ENCODE data around the gene TEX9.
"Not testable (repeated sequence)": the region's sequence is repeated elsewhere in the genome, so short reads cannot be mapped to it uniquely, and the experiment has no call there.

The TEX9 gene

DNA sequence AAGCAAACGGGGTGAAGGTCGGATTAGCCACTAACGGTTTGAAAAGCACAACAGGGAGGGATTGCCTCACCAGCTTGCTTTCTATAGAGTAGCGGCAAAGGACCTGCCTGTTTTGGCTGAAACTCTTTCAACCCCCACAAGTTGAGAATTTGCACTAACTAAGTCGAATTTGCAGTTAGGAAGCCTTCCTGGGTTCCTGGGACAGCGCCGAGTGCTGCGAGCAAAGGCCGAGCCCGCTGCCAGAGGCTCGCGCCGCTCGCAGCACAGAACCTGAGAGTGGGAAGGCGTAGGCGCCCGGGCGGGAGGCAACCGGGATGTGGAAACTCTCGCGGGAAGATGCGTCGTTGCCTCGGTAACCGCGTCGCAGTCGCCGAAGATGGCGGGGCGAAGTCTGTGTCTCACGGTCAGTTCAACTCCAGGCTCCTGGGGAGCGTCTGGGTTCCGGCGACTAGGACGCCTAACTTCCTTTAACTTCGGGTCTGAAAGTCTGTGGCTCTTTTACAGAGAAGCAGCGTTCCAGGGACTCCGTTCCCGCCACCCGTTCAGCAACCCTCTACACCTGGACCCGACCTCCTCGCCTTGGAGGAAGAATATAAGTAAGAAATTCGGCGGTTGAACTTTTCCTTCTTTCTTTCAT, at the start of gene TEX9:
Gene TEX9 (plus strand): TSS at position 352 of the 637 bp plus-strand sequence. CDS start 25 bp downstream, at position 377.
- peak; percentile 12 for DNase-seq (ENCODE audit: low read depth)

DNA sequence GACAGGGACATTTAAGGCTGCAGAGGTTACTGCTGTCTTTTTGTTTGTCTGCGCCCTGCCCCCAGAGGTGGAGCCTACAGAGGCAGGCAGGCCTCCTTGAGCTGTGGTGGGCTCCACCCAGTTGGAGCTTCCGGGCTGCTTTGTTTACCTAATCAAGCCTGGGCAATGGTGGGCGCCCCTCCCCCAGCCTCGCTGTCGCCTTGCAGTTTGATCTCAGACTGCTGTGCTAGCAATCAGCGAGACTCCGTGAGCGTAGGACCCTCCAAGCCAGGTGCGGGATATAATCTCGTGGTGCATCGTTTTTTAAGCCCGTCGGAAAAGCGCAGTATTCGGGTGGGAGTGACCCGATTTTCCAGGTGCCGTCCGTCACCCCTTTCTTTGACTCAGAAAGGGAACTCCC, 48.7 kb upstream of the TEX9 start:
- DNase-seq (ENCODE audit: low read depth): not testable (repeated sequence)

DNA sequence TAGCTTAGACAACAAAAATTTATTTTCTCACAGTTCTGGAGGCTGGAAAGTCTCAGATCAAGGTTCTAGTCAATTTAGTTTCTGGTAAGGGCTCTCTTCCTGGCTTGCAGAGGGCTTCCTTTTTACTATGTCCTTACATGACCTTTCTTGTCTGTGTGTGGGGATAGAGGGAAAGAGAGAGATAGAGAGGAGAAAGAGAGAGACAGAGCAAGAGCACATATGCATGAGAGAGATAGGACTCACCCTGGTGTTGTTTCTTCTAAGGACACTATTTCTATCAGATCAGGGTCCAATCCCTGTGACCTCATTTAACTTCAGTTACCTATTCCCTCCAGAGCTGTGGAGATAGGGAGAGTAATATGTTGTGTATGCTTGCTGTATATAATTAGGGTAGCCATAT, 44.9 kb upstream of the TEX9 start:
- no peak for DNase-seq (ENCODE audit: low read depth)

DNA sequence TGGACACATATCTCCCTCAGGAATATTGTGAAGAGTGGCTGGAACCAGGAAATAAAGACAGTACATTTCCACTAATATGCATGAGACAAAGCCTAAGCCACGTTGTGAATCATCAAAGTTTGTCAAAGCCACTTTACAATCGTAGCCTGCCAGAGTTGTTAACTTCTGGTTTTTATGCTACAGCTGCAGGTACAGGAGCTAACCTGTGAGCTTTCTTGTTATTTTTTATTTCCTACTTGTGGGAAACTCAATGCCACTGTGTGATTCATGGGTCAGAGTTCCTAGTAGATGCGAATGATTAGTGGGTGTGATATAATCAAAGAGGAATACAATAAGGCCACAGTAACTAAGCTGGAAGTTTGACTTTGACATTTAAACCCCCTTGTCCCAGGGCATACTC, 44.4 kb upstream of the TEX9 start:
- DNase-seq (ENCODE audit: low read depth): no peak

DNA sequence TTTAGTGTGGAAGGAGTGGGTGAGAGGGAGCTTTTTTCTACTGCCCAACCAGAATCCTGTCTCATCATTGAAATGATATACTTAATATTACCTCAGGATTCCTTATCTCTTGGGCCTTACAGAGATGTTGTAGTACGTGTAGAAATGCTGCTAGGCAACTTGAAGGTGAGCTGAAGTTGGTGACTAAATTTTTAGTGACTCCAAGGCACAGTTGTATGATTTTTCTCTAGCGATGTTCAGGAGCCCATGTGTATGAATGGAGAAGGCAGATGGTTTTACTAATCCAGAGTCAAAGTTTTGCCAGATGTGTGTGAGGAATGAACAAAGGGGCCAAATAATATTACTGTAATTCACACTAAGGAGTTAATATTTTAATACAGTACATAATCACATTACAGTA, 42.8 kb upstream of the TEX9 start:
- DNase-seq (ENCODE audit: low read depth): no peak

DNA sequence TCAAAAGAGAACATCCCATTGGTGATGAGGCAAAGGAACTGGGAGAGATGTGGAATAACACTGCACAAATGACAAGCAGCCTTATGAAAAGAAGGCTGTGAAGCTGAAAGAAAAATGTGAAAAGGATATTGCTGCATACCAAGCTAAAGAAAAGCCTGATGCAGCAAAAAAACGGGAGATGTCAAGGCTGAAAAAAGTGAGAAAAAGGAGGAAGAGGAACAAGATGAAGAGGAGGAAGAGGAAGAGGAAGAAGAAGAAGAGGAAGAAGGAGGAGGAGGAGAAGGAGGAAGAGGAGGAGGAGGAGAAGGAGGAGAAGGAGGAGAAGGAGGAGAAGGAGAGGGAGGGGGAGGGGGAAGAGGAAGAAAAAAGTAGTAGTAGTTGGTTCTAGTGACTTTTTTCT, 41.8 kb upstream of the TEX9 start:
- DNase-seq (ENCODE audit: low read depth): no peak

DNA sequence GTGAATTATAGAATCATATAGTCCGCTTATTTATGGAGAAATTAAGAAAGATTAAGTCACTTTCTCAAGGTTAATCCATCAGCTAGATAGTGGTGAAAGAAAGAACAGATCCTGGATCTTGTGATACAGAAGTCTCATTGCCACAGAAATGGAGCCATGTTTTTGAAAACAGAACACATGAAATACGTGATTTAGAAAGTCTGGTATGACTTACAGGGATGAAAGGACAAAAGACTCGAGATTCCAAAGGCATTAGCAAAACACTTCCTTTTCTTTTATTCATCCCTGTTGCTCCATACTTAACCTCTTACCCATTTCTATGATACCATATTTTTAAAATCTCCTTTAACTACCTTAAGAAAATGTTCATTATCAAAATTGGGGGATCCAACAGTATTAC, 40.0 kb upstream of the TEX9 start:
- no peak for DNase-seq (ENCODE audit: low read depth)

DNA sequence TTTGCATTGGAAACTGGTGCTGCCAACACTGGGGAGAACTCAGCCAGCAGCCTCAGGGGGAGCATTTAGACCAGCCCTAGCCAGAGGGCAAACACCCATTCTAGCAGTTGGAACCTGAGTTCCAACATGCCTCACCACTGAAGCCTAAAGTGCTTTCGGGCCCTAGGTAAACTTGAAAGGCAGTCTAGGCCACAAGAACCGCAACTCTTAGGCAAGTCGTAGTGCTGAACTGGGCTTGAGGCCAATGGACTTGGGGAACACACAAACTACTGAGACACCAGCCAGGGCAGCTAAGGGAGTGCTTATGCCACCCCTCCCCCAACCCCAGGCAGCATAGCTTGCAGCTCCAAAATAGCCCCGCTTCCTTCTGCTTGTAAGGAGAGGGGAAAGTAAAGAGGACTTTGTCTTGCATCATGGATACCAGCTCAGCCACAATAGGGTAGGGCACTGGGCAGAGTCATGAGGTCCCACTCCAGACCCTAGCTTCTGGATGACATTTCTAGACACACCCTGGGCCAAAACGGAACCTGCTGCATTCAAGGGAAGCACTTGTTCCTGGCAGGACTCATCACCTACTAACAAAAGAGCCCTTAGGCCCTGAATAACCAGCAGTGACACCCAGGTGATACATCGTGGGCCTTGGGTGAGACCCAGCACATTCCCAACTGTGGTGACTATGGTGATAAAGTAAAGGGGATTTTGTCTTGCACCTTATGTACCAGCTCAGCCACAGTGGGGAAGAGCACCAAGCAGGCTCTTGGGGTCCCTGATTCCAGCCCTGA, 37.3 kb upstream of the TEX9 start:
- no peak for DNase-seq (ENCODE audit: low read depth)

DNA sequence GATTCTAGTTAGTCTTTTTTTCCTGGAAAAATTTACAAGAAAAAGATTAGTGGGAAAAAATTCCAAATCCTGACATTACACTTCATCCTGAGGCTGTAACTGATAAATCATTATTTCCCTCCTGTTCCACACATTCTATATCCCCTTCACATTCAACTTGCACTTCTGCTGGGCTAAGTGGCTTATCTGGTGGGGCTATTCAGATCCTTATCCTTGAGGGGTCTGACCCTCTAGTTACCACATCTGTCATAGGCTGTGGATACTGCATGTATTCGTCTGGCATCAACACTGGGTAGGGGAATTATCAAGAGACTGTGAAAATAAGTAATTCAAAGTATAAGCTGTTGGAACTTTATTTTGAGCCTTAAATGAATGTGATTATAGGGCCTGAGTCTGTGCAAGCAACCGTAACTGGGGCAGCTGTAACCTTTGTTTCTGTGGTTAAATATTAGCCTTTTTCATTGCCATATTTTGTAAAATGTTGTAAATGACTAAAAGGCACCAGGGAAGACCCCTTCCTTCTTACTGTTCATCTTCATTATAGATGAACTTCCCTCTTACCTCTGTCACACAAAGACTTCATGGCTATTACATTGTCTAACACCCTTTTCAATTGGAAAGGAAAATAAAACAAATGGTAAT, 28.0 kb upstream of the TEX9 start:
- no peak for DNase-seq (ENCODE audit: low read depth)

DNA sequence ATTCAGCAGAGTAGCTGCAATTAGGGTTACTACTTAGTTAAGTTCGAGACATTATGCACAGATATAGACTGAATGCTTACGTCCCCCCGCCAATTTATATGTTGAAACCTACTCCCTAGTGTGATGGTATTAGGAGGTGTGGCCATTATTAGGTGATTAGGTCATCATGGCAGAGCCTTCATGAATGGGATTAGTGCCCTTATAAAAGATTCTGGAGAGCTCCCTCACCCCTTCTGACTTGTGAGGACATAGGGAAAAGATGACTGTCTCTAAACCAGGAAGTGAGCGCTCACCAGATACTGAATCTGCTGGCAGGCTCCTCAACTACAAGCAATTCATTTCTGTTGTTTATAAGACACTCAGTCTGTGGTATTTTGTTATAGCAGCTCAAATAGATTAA, 25.6 kb upstream of the TEX9 start:
- DNase-seq (ENCODE audit: low read depth): no peak

DNA sequence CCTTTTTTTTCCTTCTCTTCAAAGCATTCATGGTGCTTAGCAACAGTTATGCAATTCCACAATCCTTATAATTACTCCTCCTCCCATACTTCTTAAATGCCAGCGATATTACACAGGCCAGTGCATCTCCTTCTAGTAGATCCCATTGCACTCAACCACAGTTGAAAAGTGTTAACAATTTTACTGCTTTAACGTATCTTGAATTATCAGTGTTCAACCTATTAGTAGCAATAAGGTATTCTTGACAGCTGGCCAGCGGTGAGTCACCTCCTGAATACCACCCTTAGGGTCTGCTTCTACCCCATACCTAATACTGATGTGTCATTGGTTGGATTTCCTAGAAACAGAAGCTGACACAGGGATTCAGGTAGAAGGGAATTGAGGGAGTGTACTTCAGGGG, 24.0 kb upstream of the TEX9 start:
- DNase-seq (ENCODE audit: low read depth): no peak

DNA sequence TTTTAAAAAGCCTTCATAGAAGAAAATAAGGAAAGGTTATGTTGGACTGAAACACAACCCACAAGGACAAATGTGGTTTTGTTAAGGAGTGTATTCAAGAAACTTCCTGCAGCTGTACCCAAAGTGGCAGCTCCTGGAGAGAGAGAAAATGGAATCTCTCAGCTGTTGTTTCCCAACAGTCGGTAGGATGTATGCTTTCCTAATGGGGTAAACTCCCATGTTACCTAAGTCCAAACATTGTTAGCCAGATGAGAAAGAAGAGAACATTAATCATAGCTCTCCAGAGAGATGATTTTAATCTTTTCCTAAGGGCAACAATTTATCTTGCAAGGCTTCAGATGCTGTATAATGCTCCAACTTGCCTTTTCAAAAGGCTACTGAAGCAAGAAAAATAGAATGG, 22.6 kb upstream of the TEX9 start:
- no peak for DNase-seq (ENCODE audit: low read depth)

DNA sequence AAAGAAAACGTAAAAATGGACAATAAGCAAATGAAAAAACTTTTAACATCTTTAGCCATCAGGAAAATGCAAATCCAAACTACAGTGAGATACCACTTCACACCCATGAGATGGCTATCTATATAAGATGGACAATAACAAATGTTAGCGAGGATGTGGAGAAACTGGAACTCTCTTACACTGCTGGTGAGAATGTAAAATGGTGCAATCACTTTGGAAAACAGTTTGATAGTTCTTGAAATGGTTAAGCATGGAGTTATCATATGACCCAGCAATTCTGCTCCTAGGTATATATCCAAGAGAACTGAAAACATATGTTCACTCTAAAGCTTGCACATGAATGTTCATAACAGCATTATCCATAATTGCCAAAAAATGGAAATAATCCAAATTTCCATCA, 21.3 kb upstream of the TEX9 start:
- no peak for DNase-seq (ENCODE audit: low read depth)

DNA sequence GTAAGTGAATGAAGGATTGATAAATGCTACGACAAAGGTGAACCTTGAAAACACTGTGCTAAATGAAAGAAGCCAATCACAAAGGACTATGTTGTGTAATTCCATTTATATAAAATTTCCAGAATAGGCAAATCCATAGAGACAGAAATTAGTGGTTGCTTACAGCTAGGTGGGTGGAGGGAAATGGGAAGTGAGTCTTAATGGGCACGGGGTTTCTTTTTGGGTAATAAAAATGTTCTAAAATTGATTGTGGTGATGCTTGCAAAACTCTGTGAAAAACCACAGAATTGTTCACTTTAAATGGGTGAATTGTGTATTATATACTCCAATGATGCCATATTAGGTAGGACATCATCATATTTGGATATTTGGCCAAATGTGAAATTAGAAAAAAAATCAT, 20.9 kb upstream of the TEX9 start:
- DNase-seq (ENCODE audit: low read depth): no peak

DNA sequence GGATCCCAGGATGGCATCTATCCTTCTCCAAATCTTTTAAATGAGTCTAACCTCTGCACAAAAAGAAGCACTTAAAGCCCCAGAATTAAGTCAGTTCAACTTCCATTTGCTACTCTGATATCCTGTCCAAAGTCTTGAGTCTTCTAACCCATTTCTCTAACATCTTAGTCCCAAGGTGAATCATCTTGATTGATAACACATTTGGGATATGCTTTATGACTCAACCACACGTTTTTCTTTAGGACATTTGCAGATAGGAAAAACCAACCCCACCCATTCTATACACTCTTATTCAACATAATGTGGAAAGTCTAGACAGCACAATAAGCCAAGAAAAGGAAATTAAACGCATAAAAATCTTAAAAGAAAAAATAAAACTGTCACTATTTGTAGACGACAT, 18.8 kb upstream of the TEX9 start:
- no peak for DNase-seq (ENCODE audit: low read depth)

DNA sequence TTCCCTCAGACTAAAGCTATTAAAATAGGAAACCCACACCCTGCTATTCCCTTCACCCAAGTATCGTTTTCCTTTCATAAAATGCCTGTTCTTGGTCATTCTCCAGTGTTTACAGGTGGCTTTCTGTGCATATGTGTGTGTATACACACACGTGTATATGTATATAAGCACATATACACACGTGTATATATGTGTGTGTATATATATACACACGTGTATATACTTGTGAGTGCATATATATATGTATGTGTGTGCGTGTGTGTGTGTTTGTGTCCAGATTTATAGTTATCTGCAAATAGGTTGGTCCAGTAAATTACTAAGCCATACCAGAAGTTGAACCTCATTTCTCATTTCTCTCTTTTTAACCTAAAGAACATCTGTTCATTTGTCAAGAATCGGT, 15.7 kb upstream of the TEX9 start:
- no peak for DNase-seq (ENCODE audit: low read depth)

DNA sequence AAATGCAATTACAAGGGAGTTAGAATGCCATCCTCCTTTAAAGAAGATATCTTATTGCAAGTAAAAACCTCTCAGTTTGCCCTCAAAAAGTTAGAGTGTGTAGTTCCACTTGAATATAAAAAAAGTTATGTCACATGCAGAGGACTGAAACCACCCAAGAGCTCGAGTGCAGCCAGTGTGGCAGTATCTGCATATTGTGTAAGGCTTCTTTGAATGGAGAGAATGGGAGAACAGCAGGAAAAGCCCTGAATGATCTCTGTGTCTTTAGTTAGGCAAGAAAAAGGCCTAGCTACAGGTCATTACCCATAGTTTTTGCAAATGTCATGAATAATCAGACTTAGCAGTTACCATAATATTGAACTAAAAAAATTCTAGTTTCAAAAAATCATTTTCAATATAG, 13.9 kb upstream of the TEX9 start:
- DNase-seq (ENCODE audit: low read depth): no peak

DNA sequence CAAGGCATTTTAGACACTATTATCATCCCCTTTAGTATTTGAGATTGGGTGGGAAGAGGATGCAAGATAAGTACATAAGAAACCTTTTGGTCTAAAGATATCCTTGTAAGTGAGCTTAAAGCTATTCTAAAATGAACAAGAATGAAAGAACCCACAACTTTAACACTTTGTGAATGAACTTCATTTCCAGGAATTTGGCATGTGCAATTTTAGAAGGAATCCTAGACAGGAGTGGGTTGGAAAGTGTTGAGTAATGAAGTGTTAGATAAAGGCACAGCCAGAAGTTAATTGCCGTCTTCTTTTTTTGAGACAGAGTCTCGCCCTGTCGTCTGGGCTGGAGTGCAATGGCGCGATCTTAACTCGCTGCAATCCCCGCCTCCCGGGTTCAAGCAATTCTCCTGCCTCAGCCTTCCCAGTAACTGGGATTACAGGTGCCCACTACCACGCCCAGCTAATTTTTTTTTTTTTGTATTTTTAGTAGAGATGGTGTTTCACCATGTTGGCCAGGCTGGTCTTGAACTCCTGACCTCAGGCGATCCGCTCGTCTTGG, 13.2 kb upstream of the TEX9 start:
- DNase-seq (ENCODE audit: low read depth): no peak

DNA sequence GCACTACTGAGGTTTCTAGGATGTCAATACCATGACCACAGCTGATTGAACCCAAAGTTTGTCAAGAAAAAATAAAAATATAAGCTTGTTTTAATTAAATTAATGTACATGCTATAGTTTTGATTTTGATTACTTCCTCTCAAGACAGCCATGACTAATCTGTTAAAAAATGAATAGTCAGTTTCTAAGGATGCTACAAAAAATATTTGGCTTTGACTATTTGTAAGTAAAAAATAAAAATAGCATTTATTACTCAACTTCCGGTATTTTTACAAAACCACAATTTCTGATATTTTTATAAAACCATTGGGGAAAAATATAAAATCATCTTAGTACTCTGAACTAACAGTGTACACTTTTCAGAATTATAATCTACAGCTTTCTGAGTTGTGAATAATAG, 12.1 kb upstream of the TEX9 start:
- no peak for DNase-seq (ENCODE audit: low read depth)

DNA sequence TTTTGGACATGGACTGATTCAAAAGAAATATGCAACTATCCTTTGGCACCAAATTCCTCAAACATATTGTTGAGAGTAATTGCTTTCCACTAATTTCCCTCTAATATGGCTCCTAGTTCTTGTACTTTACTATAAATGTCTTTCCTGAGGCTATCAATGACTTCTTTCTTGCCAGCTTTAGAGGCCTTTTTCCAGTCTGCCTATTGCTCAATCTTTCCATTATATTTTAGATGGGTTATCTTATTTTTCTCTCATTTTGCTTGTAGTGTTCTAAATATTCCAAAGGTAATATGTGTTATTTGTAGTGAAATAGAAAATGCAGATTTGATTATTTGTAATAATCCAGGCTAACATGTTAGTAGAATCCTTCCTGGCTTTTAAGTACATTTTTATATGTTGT, 11.5 kb upstream of the TEX9 start:
- no peak for DNase-seq (ENCODE audit: low read depth)

DNA sequence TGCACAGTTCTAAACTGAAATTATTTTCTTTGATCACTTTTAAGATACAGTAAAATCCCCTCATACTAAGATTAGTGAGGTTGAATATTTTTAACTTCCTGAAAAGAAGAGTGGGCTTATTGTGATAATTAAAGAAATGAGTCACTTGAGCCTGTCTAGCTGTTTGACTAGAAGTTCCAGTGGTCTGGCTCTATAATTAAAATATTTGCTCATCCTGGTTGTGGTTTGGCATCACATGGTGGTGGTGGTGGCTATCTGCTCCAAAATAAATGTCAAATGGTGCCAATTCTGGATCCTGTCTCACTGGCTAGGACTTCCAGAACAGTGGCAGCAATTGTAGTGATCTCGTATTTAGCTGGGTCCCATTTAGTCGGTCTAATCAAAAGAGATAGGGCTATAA, 8.6 kb upstream of the TEX9 start:
- no peak for DNase-seq (ENCODE audit: low read depth)

DNA sequence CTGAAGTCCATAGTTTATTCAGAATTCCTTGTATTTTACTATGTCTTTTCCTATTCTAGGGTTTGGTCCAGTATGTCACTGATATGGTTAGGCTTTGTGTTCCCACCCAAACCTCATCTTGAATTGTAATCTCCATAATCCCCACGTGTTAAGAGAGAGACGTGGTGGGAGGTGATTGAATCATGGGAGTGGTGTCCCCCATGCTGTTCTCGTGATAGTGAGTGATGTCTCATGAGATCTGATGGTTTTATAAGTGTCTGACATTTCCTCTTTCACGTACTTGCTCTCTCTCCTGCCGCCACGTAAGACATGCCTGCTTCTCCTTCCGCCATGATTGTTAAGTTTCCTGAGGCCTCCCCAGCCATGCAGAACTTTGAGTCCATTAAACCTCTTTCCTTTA, 6.6 kb upstream of the TEX9 start:
- DNase-seq (ENCODE audit: low read depth): no peak

DNA sequence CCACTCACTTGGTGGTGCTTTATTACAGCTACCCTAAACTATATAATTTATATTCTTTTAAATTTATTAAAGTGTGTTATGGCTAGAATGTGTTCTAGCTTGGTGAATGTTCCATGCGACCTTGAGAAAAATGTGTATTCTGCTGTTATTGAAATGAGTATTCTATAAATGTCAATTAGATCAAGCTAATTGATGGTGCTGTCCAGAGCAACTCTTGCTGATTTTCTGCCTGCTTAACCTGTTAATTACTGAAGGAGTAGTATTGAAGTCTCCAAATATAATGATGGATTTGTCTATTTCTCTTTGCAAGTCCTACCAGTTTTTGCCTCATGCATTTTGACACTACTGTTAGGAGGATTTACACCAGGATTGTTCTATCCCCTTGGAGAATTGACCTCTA, 3.2 kb upstream of the TEX9 start:
- no peak for DNase-seq (ENCODE audit: low read depth)

Measured in stimulated activated CD8-positive, alpha-beta memory T cell treated with anti-CD3 and anti-CD28 coated beads, Interleukin-15, amount 100 ng/mL, for 1 hour (primary cell).